Activated CD4-positive, alpha-beta memory T cell treated with anti-CD3 and anti-CD28 coated beads for 36 hours (primary cell): ENCODE results near the gene MICALL2. TPM values are rescaled to one million over a fixed set of nuclear protein-coding genes. Genes with fewer than 3 reads are reported as not detected.

Source experiments
- CTCF ChIA-PET: fragments of 350-600 bp; sonication (Branson Sonifier 250); formaldehyde crosslinking; loops from one replicate; lab custom pipeline; 2021; ENCODE audit warnings: antibody characterized with exemption, inconsistent platforms; lab: Charles Lee
- POLR2A ChIA-PET: fragments of 350-600 bp; sonication (Branson Sonifier 250); formaldehyde crosslinking; loops from one replicate; lab custom pipeline; 2021; ENCODE audit warnings: antibody characterized with exemption; lab: Charles Lee
- DNase-seq: peaks from one replicate; pipeline ENCODE4 v3.0.0-alpha.2; 2020
- H3K27ac Mint-ChIP-seq: one replicate; pipeline ENCODE4 v1.8.0; 2021; ENCODE audit warnings: mixed read lengths
- H3K27me3 Mint-ChIP-seq: one replicate; pipeline ENCODE4 v1.8.0; 2021; ENCODE audit warnings: mixed read lengths
- H3K36me3 Mint-ChIP-seq: one replicate; pipeline ENCODE4 v1.8.0; 2021; ENCODE audit warnings: mixed read lengths
- H3K4me1 Mint-ChIP-seq: one replicate; pipeline ENCODE4 v1.8.0; 2021; ENCODE audit warnings: low read depth, mixed read lengths
- H3K4me3 Mint-ChIP-seq: one replicate; pipeline ENCODE4 v1.8.0; 2021; ENCODE audit warnings: mild to moderate bottlenecking, mixed read lengths
- H3K9me3 Mint-ChIP-seq: one replicate; pipeline ENCODE4 v1.8.0; 2021; ENCODE audit warnings: mixed read lengths
- intact Hi-C: fragments of 100-400 bp; cut with micrococcal nuclease; formaldehyde crosslinking; loops from one replicate; pipeline ENCODE4 v1.15.1; 2023
- total RNA-seq, 2 experiments: library from RNA; stranded (reverse); gene quantifications; one replicate each; pipeline ENCODE4 v1.2.3, GENCODE V29; 2021

MICALL2 gene
- total RNA-seq, 2 experiments from 2014 or later = 4.3 to 6.0 TPM

DNA sequence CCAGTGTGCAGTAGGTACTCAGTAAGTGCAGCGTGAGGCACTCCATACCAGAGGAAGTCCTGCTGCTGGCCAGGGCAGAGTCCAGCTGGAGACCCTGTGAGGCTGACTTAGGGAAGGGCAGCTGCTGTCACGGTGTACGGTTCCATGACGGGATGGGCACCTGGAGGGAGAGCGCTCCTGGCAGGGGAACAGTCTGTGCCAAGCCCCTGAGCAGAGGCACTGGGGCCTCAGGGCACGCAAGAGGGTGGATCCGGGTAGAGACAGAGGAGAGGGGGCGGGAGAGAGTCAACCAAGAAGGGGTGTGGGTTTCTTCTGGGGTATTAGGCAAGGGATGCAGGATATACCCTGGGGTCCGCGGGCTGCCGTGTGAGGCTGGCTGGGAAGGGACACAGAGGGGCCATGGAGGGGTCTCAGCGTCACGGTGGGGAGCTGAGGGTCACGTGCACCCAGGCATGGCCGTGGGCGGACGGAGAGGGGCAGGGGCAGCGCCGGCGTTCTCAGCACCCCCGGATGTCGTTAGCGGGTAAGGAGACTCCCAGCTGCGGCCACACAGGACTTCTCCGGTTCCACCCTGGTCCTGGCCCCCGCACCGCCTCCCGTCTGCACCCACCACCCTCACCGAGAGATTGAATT lies 70.5 kb downstream of the MICALL2 start:
- H3K36me3 Mint-ChIP-seq = no peaks in the 10 kb centered on the region
- H3K9me3 Mint-ChIP-seq = peaks cover 8% of the 10 kb centered on the region
- no peaks in the 10 kb centered on the region for H3K4me1 Mint-ChIP-seq
- no peak for DNase-seq
- ChIA-PET CTCF (no interaction called here), POLR2A (no interaction called here)
- intact Hi-C loops = no loop called here
- H3K27me3 Mint-ChIP-seq = peaks cover 17% of the 10 kb centered on the region
- no peak overlapping the region for H3K27ac Mint-ChIP-seq
- H3K4me3 Mint-ChIP-seq = no peak overlapping the region

DNA sequence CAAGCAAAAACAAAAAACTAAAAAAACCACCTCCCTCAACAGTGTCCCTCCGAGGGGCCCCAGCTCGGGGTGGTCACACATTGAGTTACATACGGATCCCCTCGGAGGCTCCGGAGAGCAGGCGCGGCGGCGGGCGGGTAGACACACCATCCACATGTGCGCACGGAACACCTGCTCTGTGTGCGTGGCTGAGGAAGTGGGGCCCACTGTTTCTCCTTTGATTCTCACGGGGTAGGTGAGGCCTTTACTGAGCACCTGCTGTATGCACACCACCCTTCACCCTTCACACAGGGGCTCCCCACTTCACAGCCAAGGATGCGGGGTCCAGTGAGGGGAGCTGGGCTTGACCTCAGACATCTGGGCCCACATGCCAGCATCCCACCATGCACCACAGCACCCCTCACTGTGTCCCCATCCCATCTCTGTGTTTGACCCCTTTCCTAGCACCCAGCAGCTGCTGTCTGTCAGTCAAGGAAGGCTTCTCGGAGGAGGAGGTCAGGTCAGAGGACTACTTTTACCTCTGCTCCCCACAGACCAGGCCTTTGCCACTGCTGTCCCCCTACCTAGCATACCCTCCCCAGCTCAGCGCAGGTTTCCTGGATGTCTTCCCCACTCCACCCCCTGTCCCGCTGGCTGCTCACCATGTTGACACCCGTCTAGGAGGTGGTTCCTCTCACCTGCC lies 71.1 kb downstream of the MICALL2 start:
- Mint-ChIP-seq H3K4me1 (no peaks in the 10 kb centered on the region), H3K9me3 (peaks cover 8% of the 10 kb centered on the region), H3K4me3 (no peak overlapping the region), H3K36me3 (no peaks in the 10 kb centered on the region), H3K27ac (no peak overlapping the region), H3K27me3 (peaks cover 15% of the 10 kb centered on the region)
- CTCF ChIA-PET = no interaction called here
- POLR2A ChIA-PET = no interaction called here
- no peak for DNase-seq
- intact Hi-C loops = no loop called here

DNA sequence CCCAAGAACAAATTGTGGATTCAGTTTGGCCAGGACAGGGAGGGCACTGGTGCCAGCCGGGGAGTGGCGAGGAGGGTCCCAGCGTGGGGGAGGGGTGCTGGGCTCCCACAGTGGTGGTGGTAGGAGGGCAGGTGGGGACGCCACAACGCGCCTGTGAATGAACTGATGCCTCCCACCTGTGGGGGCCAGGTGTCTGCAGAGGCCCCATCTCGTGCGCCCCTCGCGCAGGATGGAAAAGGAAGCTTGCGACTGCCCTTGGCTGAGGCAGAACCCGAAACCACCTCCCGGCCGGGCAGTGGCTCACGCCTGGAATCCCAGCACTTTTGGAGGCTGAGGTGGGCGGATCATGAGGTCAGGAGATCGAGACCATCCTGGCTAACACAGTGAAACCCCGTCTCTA lies 72.0 kb downstream of the MICALL2 start:
- H3K9me3 Mint-ChIP-seq = peaks cover 8% of the 10 kb centered on the region

DNA sequence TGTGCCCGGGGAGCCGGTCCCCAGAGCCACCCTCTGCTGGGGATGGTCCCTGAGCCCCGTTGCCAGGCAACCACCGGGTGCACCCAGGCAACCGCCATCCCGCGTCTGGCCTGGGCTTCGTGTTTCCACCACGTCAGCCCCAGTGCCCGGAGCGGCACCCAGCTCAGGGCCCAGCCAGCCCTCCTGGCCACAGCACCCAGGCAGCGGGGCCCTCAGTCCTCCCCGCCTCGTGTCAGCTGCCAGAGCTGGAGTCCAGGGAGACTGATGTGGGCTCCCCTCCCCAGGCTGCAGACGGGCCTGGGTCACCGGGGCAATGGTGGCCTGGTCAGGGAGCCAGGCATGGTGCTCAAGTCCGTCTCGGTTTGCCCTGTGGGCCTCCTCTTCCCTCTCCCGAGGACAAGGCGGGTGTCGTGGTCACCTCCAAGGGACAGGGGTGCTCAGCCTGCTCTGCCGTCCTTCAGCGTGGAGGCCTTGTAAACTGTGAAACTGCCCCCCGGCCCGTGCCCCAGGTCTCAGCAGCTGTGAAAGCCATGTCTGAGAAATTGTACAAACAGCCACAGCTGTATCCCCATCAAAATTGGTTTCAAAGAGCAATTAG lies 72.5 kb downstream of the MICALL2 start:
- Mint-ChIP-seq H3K4me3 (no peak overlapping the region), H3K27ac (no peak overlapping the region), H3K4me1 (no peaks in the 10 kb centered on the region), H3K27me3 (peaks cover 17% of the 10 kb centered on the region), H3K9me3 (peaks cover 6% of the 10 kb centered on the region), H3K36me3 (no peaks in the 10 kb centered on the region)
- intact Hi-C loops = no loop called here
- no peak for DNase-seq
- POLR2A ChIA-PET = no interaction called here
- CTCF ChIA-PET = no interaction called here

More for the DNA sequence above, 72.0 kb downstream of the MICALL2 start:
- Mint-ChIP-seq H3K36me3 (no peaks in the 10 kb centered on the region), H3K4me3 (no peak overlapping the region), H3K4me1 (no peaks in the 10 kb centered on the region), H3K27me3 (peaks cover 18% of the 10 kb centered on the region), H3K27ac (no peak overlapping the region)
- CTCF ChIA-PET = no interaction called here
- POLR2A ChIA-PET = no interaction called here
- intact Hi-C loops = no loop called here
- no peak for DNase-seq

DNA sequence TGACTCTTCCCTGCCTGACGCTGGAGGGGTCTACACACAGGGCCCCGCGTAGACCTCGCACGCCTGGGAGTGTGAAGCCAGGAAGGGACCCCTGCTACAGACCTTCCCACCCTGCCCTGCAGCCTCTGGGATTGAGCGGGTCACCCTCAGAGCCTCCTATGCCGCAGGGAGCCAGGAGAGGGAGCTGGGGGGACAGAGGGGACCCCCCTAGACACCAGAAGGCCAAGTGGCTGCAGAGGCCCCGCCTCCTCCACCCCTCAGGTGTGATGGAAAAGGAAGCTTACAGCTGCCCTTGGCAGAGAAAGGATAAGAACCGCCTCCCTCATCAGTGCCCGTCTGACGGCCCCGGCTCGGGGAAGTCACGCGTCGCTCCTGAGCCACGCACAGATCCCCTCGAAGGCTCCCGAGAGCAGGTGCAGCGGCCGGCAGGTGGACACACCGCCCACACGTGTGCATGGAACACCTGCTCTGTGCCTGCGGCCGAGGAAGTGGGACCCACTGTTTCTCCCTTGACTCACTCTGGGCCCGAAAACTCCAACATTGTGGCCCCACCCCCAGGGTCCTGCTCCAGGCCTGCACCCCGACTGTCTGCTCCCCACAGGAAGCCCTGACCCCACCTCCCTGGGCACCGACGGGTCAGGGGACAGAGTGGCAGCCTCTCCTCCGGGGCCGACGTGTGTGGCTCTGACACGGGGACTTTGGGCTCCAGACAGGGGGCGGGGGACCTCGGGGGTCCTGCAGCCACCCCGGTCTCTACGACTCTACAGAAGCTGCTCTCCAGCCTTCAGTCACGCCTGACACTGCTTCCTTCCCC lies 73.3 kb downstream of the MICALL2 start:
- POLR2A ChIA-PET = no interaction called here
- no peaks in the 10 kb centered on the region for H3K36me3 Mint-ChIP-seq

DNA sequence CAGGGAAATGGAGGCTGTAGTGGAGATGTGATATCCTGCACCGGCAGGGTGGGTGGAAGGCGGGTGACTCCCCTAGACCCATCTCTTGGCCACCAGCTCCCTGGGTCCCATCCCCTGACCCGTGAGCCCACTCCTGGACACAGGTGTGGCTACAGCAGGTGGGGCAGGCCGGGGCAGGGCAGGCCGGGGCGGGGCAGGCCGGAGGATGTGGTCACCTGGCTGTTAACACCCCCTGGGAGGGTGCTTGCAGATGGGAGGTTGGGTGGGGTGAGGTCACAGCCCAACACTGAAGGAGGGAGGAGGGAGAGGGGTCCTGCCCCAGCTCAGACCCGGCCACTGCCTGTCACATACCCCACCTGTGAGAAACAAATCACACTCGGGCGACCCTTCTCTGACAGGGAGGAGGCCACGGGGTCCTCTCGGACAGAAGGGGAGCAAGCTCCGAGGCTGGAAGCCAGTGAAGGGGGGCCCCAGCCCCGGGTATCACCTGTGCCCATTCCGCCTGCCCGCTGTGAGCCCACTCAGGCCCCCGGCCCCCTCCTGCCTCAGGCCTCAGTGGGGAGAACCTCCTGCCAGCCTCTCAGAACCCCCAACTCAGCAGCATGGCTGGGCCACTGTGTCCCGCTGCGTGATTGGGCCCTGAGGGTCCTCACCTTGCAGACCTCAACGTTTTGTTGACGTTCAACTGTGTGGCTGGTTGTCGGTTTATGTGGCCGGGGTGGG lies 74.0 kb downstream of the MICALL2 start:
- peaks cover 15% of the 10 kb centered on the region for H3K27me3 Mint-ChIP-seq
- ChIA-PET CTCF (no interaction called here), POLR2A (no interaction called here)
- H3K36me3 Mint-ChIP-seq = no peaks in the 10 kb centered on the region
- no peak overlapping the region for H3K4me3 Mint-ChIP-seq
- no peaks in the 10 kb centered on the region for H3K4me1 Mint-ChIP-seq
- DNase-seq = no peak
- intact Hi-C loops = no loop called here
- H3K27ac Mint-ChIP-seq = no peak overlapping the region
- no peaks in the 10 kb centered on the region for H3K9me3 Mint-ChIP-seq

More for the DNA sequence above, 73.3 kb downstream of the MICALL2 start:
- Mint-ChIP-seq H3K4me3 (no peak overlapping the region), H3K4me1 (no peaks in the 10 kb centered on the region), H3K27me3 (peaks cover 16% of the 10 kb centered on the region), H3K9me3 (no peaks in the 10 kb centered on the region), H3K27ac (no peak overlapping the region)
- CTCF ChIA-PET = no interaction called here
- intact Hi-C loops = no loop called here
- DNase-seq = no peak

Other genes with a start within 250 kb of the MICALL2 start
- gene UNCX, start 226.6 kb downstream of the MICALL2 start, total RNA-seq = not detected
- 10 to 100 TPM; 86.4 to 92.5 TPM for gene INTS1, start 44.9 kb upstream of the MICALL2 start, total RNA-seq
- gene MAFK, start 71.2 kb upstream of the MICALL2 start, total RNA-seq = 10 to 100 TPM; 34.9 to 36.1 TPM
- gene TMEM184A, start 96.7 kb upstream of the MICALL2 start, total RNA-seq = not detected
- gene PSMG3, start 110.6 kb upstream of the MICALL2 start, total RNA-seq = 10 to 100 TPM; 48.1 to 55.0 TPM
- under 1 TPM; 0.10 to 0.12 TPM for gene ELFN1, start 210.8 kb upstream of the MICALL2 start, total RNA-seq